ENCODE data around the gene ANGPTL2.

GRCh38 chr9:127126971-127127370, 4.5 kb upstream of the ANGPTL2 start:
- TF ChIP-seq, protein P1, sequence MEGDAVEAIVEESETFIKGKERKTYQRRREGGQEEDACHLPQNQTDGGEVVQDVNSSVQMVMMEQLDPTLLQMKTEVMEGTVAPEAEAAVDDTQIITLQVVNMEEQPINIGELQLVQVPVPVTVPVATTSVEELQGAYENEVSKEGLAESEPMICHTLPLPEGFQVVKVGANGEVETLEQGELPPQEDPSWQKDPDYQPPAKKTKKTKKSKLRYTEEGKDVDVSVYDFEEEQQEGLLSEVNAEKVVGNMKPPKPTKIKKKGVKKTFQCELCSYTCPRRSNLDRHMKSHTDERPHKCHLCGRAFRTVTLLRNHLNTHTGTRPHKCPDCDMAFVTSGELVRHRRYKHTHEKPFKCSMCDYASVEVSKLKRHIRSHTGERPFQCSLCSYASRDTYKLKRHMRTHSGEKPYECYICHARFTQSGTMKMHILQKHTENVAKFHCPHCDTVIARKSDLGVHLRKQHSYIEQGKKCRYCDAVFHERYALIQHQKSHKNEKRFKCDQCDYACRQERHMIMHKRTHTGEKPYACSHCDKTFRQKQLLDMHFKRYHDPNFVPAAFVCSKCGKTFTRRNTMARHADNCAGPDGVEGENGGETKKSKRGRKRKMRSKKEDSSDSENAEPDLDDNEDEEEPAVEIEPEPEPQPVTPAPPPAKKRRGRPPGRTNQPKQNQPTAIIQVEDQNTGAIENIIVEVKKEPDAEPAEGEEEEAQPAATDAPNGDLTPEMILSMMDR (IDR thresholded peaks at IDR 0.05; ENCODE audit: low read depth, low read length, missing input control): no peak
- TF ChIP-seq, protein P2, sequence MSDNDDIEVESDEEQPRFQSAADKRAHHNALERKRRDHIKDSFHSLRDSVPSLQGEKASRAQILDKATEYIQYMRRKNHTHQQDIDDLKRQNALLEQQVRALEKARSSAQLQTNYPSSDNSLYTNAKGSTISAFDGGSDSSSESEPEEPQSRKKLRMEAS (IDR thresholded peaks at IDR 0.05): no peak
- no peak for TF ChIP-seq EGR1 (IDR thresholded peaks at IDR 0.05; ENCODE audit: low read depth in 2 of 2)
- no peak for TF ChIP-seq JUND (IDR thresholded peaks at IDR 0.05)
- TF ChIP-seq GABPA (IDR thresholded peaks at IDR 0.05 in 1 of 2, conservative IDR thresholded peaks at IDR 0.05 in 1 of 2): no peak
- TF ChIP-seq RAD21 (IDR thresholded peaks at IDR 0.05): no peak
- TF ChIP-seq TAF1 (conservative IDR thresholded peaks at IDR 0.05): no peak
- no peak for TF ChIP-seq SP1 (IDR thresholded peaks at IDR 0.05)
- TF ChIP-seq, protein P3, sequence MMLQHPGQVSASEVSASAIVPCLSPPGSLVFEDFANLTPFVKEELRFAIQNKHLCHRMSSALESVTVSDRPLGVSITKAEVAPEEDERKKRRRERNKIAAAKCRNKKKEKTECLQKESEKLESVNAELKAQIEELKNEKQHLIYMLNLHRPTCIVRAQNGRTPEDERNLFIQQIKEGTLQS (IDR thresholded peaks at IDR 0.05): no peak
- TF ChIP-seq RXRA (IDR thresholded peaks at IDR 0.05): no peak
- no peak for TF ChIP-seq YY1 (IDR thresholded peaks at IDR 0.05)
- no peak for TF ChIP-seq REST (IDR thresholded peaks at IDR 0.05)
- TF ChIP-seq FOXA2 (IDR thresholded peaks at IDR 0.05): no peak
